GM12878 (cell line): ENCODE data around the gene NXPH2. TPM values are rescaled to one million over a fixed set of nuclear protein-coding genes. Genes with fewer than 3 reads are reported as not detected.
A peak's percentile ranks its signal among the peaks of the same experiment; 100 is the strongest.

ENCODE experiments used
- ATAC-seq: fragments of 200-7000 bp; cut with Tn5 transposase; 3 replicates; pipeline ENCODE4 v1.9.1; 2020; ENCODE audit warnings: mild to moderate bottlenecking, moderate library complexity
- BruUV-seq: library from RNA; stranded (reverse); fragments of 400-500 nt; replicated peaks from 2 replicates; lab custom pipeline; 2021; lab: Mats Ljungman, UMichigan
- CTCF ChIA-PET: fragments of 300-600 bp; sonication (Branson Sonifier 250); formaldehyde crosslinking; extraction: SDS; loops from one replicate; lab custom pipeline; 2021; ENCODE audit warnings: inconsistent platforms; lab: Yijun Ruan, JAX
- POLR2A ChIA-PET: fragments of 350-600 bp; formaldehyde crosslinking; extraction: SDS; loops from one replicate; lab custom pipeline; 2021; ENCODE audit warnings: inconsistent platforms; lab: Charles Lee
- RAD21 ChIA-PET: fragments of 300-600 bp; sonication (Branson Sonifier 250); formaldehyde crosslinking; loops from one replicate; lab custom pipeline; 2023; ENCODE audit warnings: antibody characterized with exemption; ENCODE audit not compliant: unreplicated experiment; lab: Charles Lee
- SMC1A ChIA-PET: fragments of 300-600 bp; sonication (Branson Sonifier 250); formaldehyde crosslinking; loops from one replicate; lab custom pipeline; 2023; ENCODE audit not compliant: unreplicated experiment, uncharacterized antibody; lab: Charles Lee
- DNase-seq: peaks from one replicate; pipeline ENCODE4 v3.0.0-alpha.2; 2011; ENCODE audit warnings: low read depth, low spot score
- FAIRE-seq: peaks from 3 replicates; lab custom pipeline; 2011; peaks lifted over from hg19 to GRCh38; lab: Jason Lieb, UNC
- H2AFZ ChIP-seq: 2 replicates; pipeline ENCODE4 v1.6.0; 2011; ENCODE audit warnings: low read depth, low read length, control low read depth; ENCODE audit not compliant: control insufficient read depth
- H3K27ac ChIP-seq: 2 replicates; pipeline ENCODE4 v1.5.1; 2011; ENCODE audit warnings: control low read depth; ENCODE audit not compliant: control insufficient read depth, insufficient read depth
- H3K27me3 ChIP-seq, 2 experiments: replicated peaks in 1 of 2; 2 replicates each; pipeline versions ENCODE4 v1.6.0 to v1.6.1; 2011; ENCODE audit warnings: low read length in 1 of 2; ENCODE audit not compliant: control insufficient read depth in 2 of 2, insufficient read depth in 2 of 2
- H3K36me3 ChIP-seq, 2 experiments: 2 replicates each; pipeline ENCODE4 v1.5.1; 2011; ENCODE audit warnings: low read length in 1 of 2; ENCODE audit not compliant: control insufficient read depth in 2 of 2, insufficient read depth in 2 of 2
- H3K4me1 ChIP-seq: 2 replicates; pipeline ENCODE4 v1.6.1; 2011; ENCODE audit warnings: mild to moderate bottlenecking, low read length, moderate library complexity, mixed read lengths; ENCODE audit not compliant: control insufficient read depth, insufficient read depth
- H3K4me2 ChIP-seq: 2 replicates; pipeline ENCODE4 v1.6.0; 2011; ENCODE audit warnings: control low read depth; ENCODE audit not compliant: control insufficient read depth, insufficient read depth
- H3K4me3 ChIP-seq: fragments of 200-600 bp; sonication (generic); 2 replicates; pipeline ENCODE4 v1.5.1; 2016
- H3K79me2 ChIP-seq: 2 replicates; pipeline ENCODE4 v1.6.0; 2011; ENCODE audit warnings: low read length; ENCODE audit not compliant: control insufficient read depth, insufficient read depth
- H3K9ac ChIP-seq: 2 replicates; pipeline ENCODE4 v1.8.0; 2011; ENCODE audit warnings: low read length, control low read depth, mixed read lengths; ENCODE audit not compliant: control insufficient read depth, insufficient read depth
- H3K9me3 ChIP-seq: replicated peaks from 3 replicates; pipeline ENCODE4 v1.5.1; 2011; ENCODE audit warnings: mild to moderate bottlenecking, low read length; ENCODE audit not compliant: control insufficient read depth, insufficient read depth
- H4K20me1 ChIP-seq: 2 replicates; pipeline ENCODE4 v1.6.0; 2011; ENCODE audit not compliant: control insufficient read depth, insufficient read depth
- CREB1 ChIP-seq: IDR thresholded peaks from 2 replicates; pipeline ENCODE4 v1.6.1; 2012; ENCODE audit warnings: low read depth, mild to moderate bottlenecking, inconsistent platforms
- MYC ChIP-seq: IDR thresholded peaks from 2 replicates; pipeline ENCODE4 v1.6.1; 2011; ENCODE audit warnings: mild to moderate bottlenecking, low read length, moderate library complexity, inconsistent platforms; ENCODE audit not compliant: insufficient read depth, insufficient replicate concordance, insufficient read length, severe bottlenecking
- RFX5 ChIP-seq: IDR thresholded peaks from 2 replicates; pipeline ENCODE4 v1.6.1; 2011; ENCODE audit warnings: low read depth, low read length, improper control_type of control experiment
- WGBS: methylation state at CpG from one replicate; pipeline ENCODE4 v1.1.6; 2016; ENCODE audit warnings: low lambda C conversion rate; ENCODE audit not compliant: insufficient replicate concordance, insufficient coverage; ENCODE audit errors: missing lambda C conversion rate; 5-methylcytosine and 5-hydroxymethylcytosine counted together
- in situ Hi-C: fragments of 300-500 bp; cut with MboI; formaldehyde crosslinking; loops from 9 replicates; pipeline ENCODE4 v1.14.3; 2018; ENCODE audit warnings: mixed read lengths
- intact Hi-C: fragments of 100-400 bp; cut with micrococcal nuclease; formaldehyde crosslinking; loops from one replicate; pipeline ENCODE4 v1.14.2; 2022; ENCODE audit not compliant: unreplicated experiment
- polyA plus RNA-seq, 11 experiments: library from polyadenylated mRNA; depleted of rRNA in 4 of 11; unstranded in 6 of 11; stranded (reverse) in 5 of 11; fragments of >200 nt; fragmentation: Nextera tagmentation in 4 of 11; fragmentation: Illumina TruSeq in 1 of 11; extraction: Ambion mirVana in 4 of 11; extraction: Trizol in 1 of 11; gene quantifications; 1 replicate in 1 of 11; 2 replicates in 10 of 11; pipeline versions ENCODE4 v1.2.1 to v1.2.3, GENCODE V29; 2011 to 2016; ENCODE audit warnings: inconsistent platforms in 2 of 11, missing spikeins in 2 of 11, low read depth in 1 of 11
- total RNA-seq, 4 experiments: library from RNA; depleted of rRNA in 3 of 4; stranded (reverse); fragments of >200 nt in 3 of 4; fragmentation: Illumina TruSeq in 1 of 4; extraction: Trizol in 1 of 4; gene quantifications; 2 replicates each; pipeline versions ENCODE4 v1.2.1 to v1.2.3, GENCODE V29; 2013 to 2021
- TF ChIP-seq, protein P1 (sequence below): fragments of 450-650 bp; IDR thresholded peaks from 2 replicates; pipeline ENCODE4 v1.6.1; 2016; ENCODE audit warnings: mild to moderate bottlenecking

Gene NXPH2
- total and polyA plus RNA-seq, 10 of the 15 experiments (the other 5 are each of a cell fraction or from before 2014, with no cell fraction given) = not detected

- H3K79me2 ChIP-seq = no peaks in the 10 kb centered on the region
- no peaks in the 10 kb centered on the region for H3K36me3 ChIP-seq
- no peak overlapping the region for H2AFZ ChIP-seq
- ChIA-PET POLR2A (interaction anchor here (0.6 to 0.7 kb wide), 2 partner anchors 55 to 102 kb away, joined by 3 read pairs; no protein-coding TSS in a partner anchor), CTCF (no interaction called here), SMC1A (no interaction called here), RAD21 (no interaction called here)
- intact Hi-C loops = no loop called here
- no peak overlapping the region for H3K4me3 ChIP-seq
- H3K27ac ChIP-seq = no peak overlapping the region
- H3K4me1 ChIP-seq = no peaks in the 10 kb centered on the region
- no peaks in the 10 kb centered on the region for H3K27me3 ChIP-seq
- WGBS = 83% methylated on average over 2 of the region's 2 CpGs
- no peak overlapping the region for H3K9ac ChIP-seq
- no peak for DNase-seq
- BruUV-seq = no TSS peak
- no peak for FAIRE-seq
- H4K20me1 ChIP-seq = no peaks in the 10 kb centered on the region
- no peaks in the 10 kb centered on the region for H3K9me3 ChIP-seq
- in situ Hi-C loops = no loop called here
- H3K4me2 ChIP-seq = no peak overlapping the region
- no peak for TF ChIP-seq CREB1
- no peak for ATAC-seq
These were observed 150.0 kb downstream of the NXPH2 start for GRCh38 chr2:138630164-138630563.

- ATAC-seq (no peak), DNase-seq (no peak), FAIRE-seq (no peak)
- H3K9ac ChIP-seq = no peak overlapping the region
- in situ Hi-C loops (no loop called here), intact Hi-C loops (no loop called here)
- ChIA-PET POLR2A (no interaction called here), SMC1A (no interaction called here), CTCF (interaction anchor here (2.0 kb wide), 1 partner anchor 149 kb away, joined by 4 read pairs; no protein-coding TSS in a partner anchor), RAD21 (no interaction called here)
- no peak overlapping the region for H3K4me3 ChIP-seq
- no peaks in the 10 kb centered on the region for H3K4me1 ChIP-seq
- BruUV-seq = no TSS peak
- no peak overlapping the region for H2AFZ ChIP-seq
- H3K79me2 ChIP-seq = no peaks in the 10 kb centered on the region
- no peak overlapping the region for H3K4me2 ChIP-seq
- no peaks in the 10 kb centered on the region for H4K20me1 ChIP-seq
- TF ChIP-seq, protein P1, sequence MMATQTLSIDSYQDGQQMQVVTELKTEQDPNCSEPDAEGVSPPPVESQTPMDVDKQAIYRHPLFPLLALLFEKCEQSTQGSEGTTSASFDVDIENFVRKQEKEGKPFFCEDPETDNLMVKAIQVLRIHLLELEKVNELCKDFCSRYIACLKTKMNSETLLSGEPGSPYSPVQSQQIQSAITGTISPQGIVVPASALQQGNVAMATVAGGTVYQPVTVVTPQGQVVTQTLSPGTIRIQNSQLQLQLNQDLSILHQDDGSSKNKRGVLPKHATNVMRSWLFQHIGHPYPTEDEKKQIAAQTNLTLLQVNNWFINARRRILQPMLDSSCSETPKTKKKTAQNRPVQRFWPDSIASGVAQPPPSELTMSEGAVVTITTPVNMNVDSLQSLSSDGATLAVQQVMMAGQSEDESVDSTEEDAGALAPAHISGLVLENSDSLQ = 0 out of 2 replicates have a peak, but pooled peaks have one; percentile 21
- TF ChIP-seq MYC (no peak), RFX5 (no peak)
- 93% methylated on average over 1 of the region's 1 CpG for WGBS
- H3K9me3 ChIP-seq = no peaks in the 10 kb centered on the region
- no peaks in the 10 kb centered on the region for H3K27me3 ChIP-seq
- no peaks in the 10 kb centered on the region for H3K36me3 ChIP-seq
- H3K27ac ChIP-seq = no peak overlapping the region
These were observed 154.0 kb downstream of the NXPH2 start for GRCh38 chr2:138626148-138626547.
